Testis (tissue), 3 donors: Measurements from ENCODE around the gene COL6A6. TPM values are rescaled to one million over a fixed set of nuclear protein-coding genes. Genes with fewer than 3 reads are reported as not detected.
A peak's percentile ranks its signal among the peaks of the same experiment; 100 is the strongest.

Experiments
- DNase-seq: peaks from one replicate; pipeline ENCODE4 v3.0.0-alpha.2; 2019
- H3K27ac ChIP-seq, 2 donors: fragments of 200-600 bp; sonication (generic); one replicate each; pipeline ENCODE4 v1.5.1; 2019
- H3K27me3 ChIP-seq: fragments of 200-600 bp; sonication (generic); one replicate; pipeline ENCODE4 v1.5.1; 2019
- H3K36me3 ChIP-seq: fragments of 200-600 bp; sonication (generic); one replicate; pipeline ENCODE4 v1.5.1; 2017; ENCODE audit warnings: low read depth; ENCODE audit errors: missing control alignments
- H3K4me1 ChIP-seq: fragments of 200-600 bp; sonication (generic); one replicate; pipeline ENCODE4 v1.5.1; 2019
- H3K4me3 ChIP-seq, 2 donors: fragments of 200-600 bp; sonication (generic); one replicate each; pipeline ENCODE4 v1.5.1; 2017 to 2019
- H3K9me3 ChIP-seq: fragments of 200-600 bp; sonication (generic); one replicate; pipeline ENCODE4 v1.5.1; 2017
- CTCF ChIP-seq, 3 experiments: fragments of 450-650 bp in 2 of 3; fragments of 200-600 bp in 1 of 3; sonication (generic) in 1 of 3; IDR thresholded peaks; one replicate each; pipeline ENCODE4 v1.5.1; 2016 to 2019; ENCODE audit warnings: antibody characterized with exemption in 3 of 3, mild to moderate bottlenecking in 2 of 3, moderate library complexity in 1 of 3
- POLR2A ChIP-seq: fragments of 450-650 bp; IDR thresholded peaks from one replicate; pipeline ENCODE4 v1.6.1; 2017; ENCODE audit warnings: antibody characterized with exemption, mild to moderate bottlenecking, moderate library complexity
- WGBS, 2 donors: methylation state at CpG; one replicate each; pipeline ENCODE4 v1.1.5; 2018; 5-methylcytosine and 5-hydroxymethylcytosine counted together
- intact Hi-C: fragments of 100-400 bp; cut with DNase I; formaldehyde crosslinking; loops from one replicate; pipeline ENCODE4 v1.15.1; 2023; ENCODE audit warnings: low total_unique reads
- polyA plus RNA-seq: library from polyadenylated mRNA; stranded (reverse); fragments of 350-450 nt; fragmentation: Illumina TruSeq; extraction: RNeasy Lipid Tissue Mini Kit (QIAGEN cat#74804); gene quantifications from one replicate; pipeline ENCODE4 v1.2.3, GENCODE V29; 2014; ENCODE audit warnings: low read depth, low replicate concordance; ENCODE audit not compliant: insufficient read depth
- total RNA-seq, 2 donors: library from RNA; depleted of rRNA; stranded (reverse); fragments of >200 nt; gene quantifications; one replicate each; pipeline ENCODE4 v1.2.3, GENCODE V29; 2016

The COL6A6 gene
- total and polyA plus RNA-seq, 3 donors from 2014 or later, result 1.3 to 2.4 (median 1.7) TPM

DNA sequence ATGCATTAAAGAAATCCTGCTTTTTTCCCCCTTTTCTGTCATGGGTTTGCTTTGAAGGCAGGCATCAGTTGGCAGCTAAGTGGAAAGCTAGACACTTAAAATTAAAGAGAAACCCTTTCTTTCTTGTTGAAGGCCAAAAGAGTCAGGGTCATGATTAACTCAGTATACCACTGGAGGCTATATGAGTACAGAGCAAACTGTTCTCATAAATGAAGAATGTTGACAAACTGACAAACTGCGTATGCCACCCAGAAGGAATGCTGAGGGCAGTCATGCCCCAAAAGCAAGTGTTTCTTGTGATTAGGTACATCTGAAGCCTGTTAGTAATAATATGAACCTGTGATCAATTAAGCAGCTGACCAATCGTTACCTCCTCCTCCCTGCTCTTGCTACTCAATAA lies 43.6 kb upstream of the COL6A6 start:
- no peaks in the 10 kb centered on the region for H3K4me1 ChIP-seq
- intact Hi-C loops, result no loop called here
- H3K9me3 ChIP-seq, result no peaks in the 10 kb centered on the region
- H3K4me3 ChIP-seq, result no peak overlapping the region
- no peaks in the 10 kb centered on the region for H3K36me3 ChIP-seq
- TF ChIP-seq CTCF (IDR thresholded peaks at IDR 0.05) (no peak), POLR2A (no peak)
- no peak overlapping the region for H3K27ac ChIP-seq
- H3K27me3 ChIP-seq, result no peaks in the 10 kb centered on the region
- 50 to 85% methylated on average over 2 of the region's 2 CpGs for WGBS, 2 donors
- no peak for DNase-seq

DNA sequence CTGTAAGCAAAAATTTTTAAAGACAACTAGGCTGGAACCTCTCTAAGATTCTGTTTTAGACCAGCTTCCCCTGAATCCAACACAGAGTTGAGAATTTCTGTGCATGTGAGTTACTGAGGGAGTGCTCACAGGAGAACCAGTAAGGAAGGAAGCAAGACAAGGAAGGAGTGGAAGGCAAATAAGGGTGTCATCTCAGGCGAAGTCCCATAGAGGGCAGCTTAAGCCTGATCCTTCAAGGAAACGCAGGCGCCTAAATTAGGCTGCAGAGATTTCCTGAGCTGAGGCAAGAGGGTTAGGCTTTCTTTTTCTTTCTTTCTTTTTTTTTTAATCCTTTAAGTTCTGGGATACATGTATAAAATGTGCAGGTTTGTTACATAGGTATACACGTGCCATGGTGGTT lies 36.2 kb upstream of the COL6A6 start:
- Histone ChIP-seq H3K27me3 (no peaks in the 10 kb centered on the region), H3K36me3 (no peaks in the 10 kb centered on the region), H3K9me3 (no peaks in the 10 kb centered on the region), H3K4me1 (no peaks in the 10 kb centered on the region), H3K4me3 (no peak overlapping the region), H3K27ac (no peak overlapping the region)
- intact Hi-C loops, result no loop called here
- no peak for TF ChIP-seq POLR2A
- TF ChIP-seq CTCF (IDR thresholded peaks at IDR 0.05), result peak in 2 of 3 experiments; percentile 40 to 43
- peak; percentile 64 for DNase-seq
- WGBS, 2 donors, result 34 to 37% methylated on average over 4 of the region's 4 CpGs

DNA sequence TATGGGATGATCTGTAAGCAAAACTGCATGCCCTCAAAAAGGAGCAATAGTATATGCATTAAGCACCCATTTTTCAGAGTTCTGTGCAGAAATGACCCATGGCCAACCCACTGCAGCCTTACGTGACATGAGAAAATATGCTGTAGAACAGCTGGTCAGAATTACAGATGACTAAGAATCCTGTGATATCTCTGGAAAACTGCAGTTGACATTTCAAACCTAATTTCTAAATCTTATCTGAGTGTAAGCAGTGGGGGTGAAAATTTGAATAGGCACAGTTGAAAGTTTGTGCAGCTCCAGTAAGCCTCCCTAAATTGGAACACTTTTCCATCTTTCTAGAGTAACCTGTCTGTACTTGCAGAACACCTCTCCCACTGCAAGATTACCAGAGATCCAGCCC lies 28.7 kb upstream of the COL6A6 start:
- TF ChIP-seq POLR2A (no peak), CTCF (IDR thresholded peaks at IDR 0.05) (no peak)
- WGBS, 2 donors, result 87 to 91% methylated on average over 1 of the region's 1 CpG
- intact Hi-C loops, result no loop called here
- no peak overlapping the region for H3K4me3 ChIP-seq
- no peak overlapping the region for H3K27ac ChIP-seq
- H3K27me3 ChIP-seq, result no peaks in the 10 kb centered on the region
- no peaks in the 10 kb centered on the region for H3K9me3 ChIP-seq
- no peak for DNase-seq
- no peaks in the 10 kb centered on the region for H3K36me3 ChIP-seq
- H3K4me1 ChIP-seq, result no peaks in the 10 kb centered on the region

- TF ChIP-seq POLR2A (no peak), CTCF (IDR thresholded peaks at IDR 0.05) (no peak)
- no peak for DNase-seq
- 68 to 72% methylated on average over 2 of the region's 2 CpGs for WGBS, 2 donors
These were observed 28.1 kb upstream of the COL6A6 start for GRCh38 chr3:130488769-130489450.

DNA sequence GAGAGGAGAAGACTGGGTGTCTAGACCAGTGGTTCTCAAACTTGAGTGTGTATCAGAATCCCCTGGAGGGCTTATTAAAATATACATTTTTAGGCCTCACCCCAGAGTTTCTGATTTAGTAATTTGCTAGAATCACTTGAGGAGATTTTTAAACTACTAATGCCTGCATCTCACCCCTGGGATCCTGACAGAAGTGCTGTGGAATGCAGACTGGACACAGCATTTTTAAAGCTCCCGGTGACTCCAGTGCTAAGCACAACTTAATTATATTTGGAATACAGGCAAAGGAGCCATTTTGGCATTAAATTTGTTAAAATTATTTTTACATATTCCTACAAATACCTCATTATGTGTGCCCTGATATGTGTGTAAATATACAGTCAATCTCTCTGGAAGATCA lies 26.7 kb upstream of the COL6A6 start:
- DNase-seq, result no peak
- H3K36me3 ChIP-seq, result no peaks in the 10 kb centered on the region
- H3K27me3 ChIP-seq, result no peaks in the 10 kb centered on the region
- intact Hi-C loops, result no loop called here
- H3K4me1 ChIP-seq, result no peaks in the 10 kb centered on the region
- H3K4me3 ChIP-seq, result no peak overlapping the region
- no peaks in the 10 kb centered on the region for H3K9me3 ChIP-seq
- 38 to 76% methylated on average over 1 of the region's 1 CpG for whole genome bisulfite sequencing, 2 donors
- TF ChIP-seq POLR2A (no peak), CTCF (IDR thresholded peaks at IDR 0.05) (no peak)
- H3K27ac ChIP-seq, result no peak overlapping the region

More at GRCh38 chr3:130488769-130489450, 28.1 kb upstream of the COL6A6 start:
- Histone ChIP-seq H3K4me3 (no peak overlapping the region), H3K4me1 (no peaks in the 10 kb centered on the region), H3K27me3 (no peaks in the 10 kb centered on the region), H3K27ac (no peak overlapping the region), H3K9me3 (no peaks in the 10 kb centered on the region), H3K36me3 (no peaks in the 10 kb centered on the region)
- intact Hi-C loops, result no loop called here
